K562 (cell line): ENCODE measurements around the gene HSPA1L. TPM values are rescaled to one million over a fixed set of nuclear protein-coding genes. Genes with fewer than 3 reads are reported as not detected.

Experiments used
- ARHGAP35 ChIP-seq: fragments of 450-650 bp; IDR thresholded peaks from 2 replicates; pipeline ENCODE4 v1.6.1; 2018; ENCODE audit not compliant: partially characterized antibody
- BRF2 ChIP-seq: IDR thresholded peaks from 3 replicates; pipeline ENCODE4 v1.6.1; 2011; ENCODE audit warnings: borderline replicate concordance, mild to moderate bottlenecking; ENCODE audit not compliant: insufficient read length, insufficient read depth
- CHD2 ChIP-seq: IDR thresholded peaks from 2 replicates; pipeline ENCODE4 v1.6.1; 2011; ENCODE audit warnings: low read depth, low read length
- EZH2 ChIP-seq: IDR thresholded peaks from 2 replicates; pipeline ENCODE4 v1.6.1; 2012; ENCODE audit warnings: low read depth, mild to moderate bottlenecking, inconsistent platforms, low read length, borderline replicate concordance
- HINFP ChIP-seq: fragments of 450-650 bp; conservative IDR thresholded peaks from 2 replicates; pipeline ENCODE4 v1.6.1; 2016; ENCODE audit warnings: missing genetic modification characterization, low read depth, mild to moderate bottlenecking, control low read depth, missing compliant biosample characterization
- MEF2D ChIP-seq: conservative IDR thresholded peaks from 2 replicates; pipeline ENCODE4 v1.6.1; 2016; ENCODE audit warnings: low read depth, missing genetic modification characterization, missing compliant biosample characterization
- NR2C2 ChIP-seq, 2 experiments: fragments of 200-800 bp in 1 of 2; sonication (Bioruptor generic) in 1 of 2; sonication (generic) in 1 of 2; formaldehyde crosslinking in 1 of 2; IDR thresholded peaks; 2 replicates each; pipeline versions ENCODE4 v1.6.1 to v1.8.0; 2016 to 2022; ENCODE audit warnings: mild to moderate bottlenecking in 1 of 2, missing compliant biosample characterization in 1 of 2, missing genetic modification characterization in 1 of 2, missing genetic modification reagents in 1 of 2
- RERE ChIP-seq: sonication (generic); formaldehyde crosslinking; IDR thresholded peaks from 2 replicates; pipeline ENCODE4 v1.8.0; 2023; ENCODE audit warnings: missing genetic modification reagents, mild to moderate bottlenecking, borderline replicate concordance
- TCF7 ChIP-seq: sonication (generic); IDR thresholded peaks from 2 replicates; pipeline ENCODE4 v1.6.1; 2016; ENCODE audit warnings: antibody characterized with exemption, borderline replicate concordance
- XRCC4 ChIP-seq: IDR thresholded peaks from one replicate; pipeline ENCODE4 v1.6.1; 2011; ENCODE audit not compliant: insufficient read depth, insufficient read length; ENCODE audit errors: extremely low read depth
- ZMIZ1 ChIP-seq, 2 experiments: fragments of 150-350 bp in 1 of 2; IDR thresholded peaks; 2 replicates each; pipeline ENCODE4 v1.6.1; 2012 to 2016; ENCODE audit warnings: low read depth in 2 of 2, low read length in 2 of 2, mild to moderate bottlenecking in 1 of 2, moderate library complexity in 1 of 2
- polyA plus RNA-seq, 8 experiments: library from polyadenylated mRNA; depleted of rRNA in 4 of 8; stranded (reverse) in 5 of 8; unstranded in 3 of 8; fragments of >200 nt; fragmentation: Nextera tagmentation in 2 of 8; fragmentation: Illumina TruSeq in 1 of 8; extraction: Ambion mirVana in 2 of 8; extraction: Trizol in 1 of 8; gene quantifications; 2 replicates each; pipeline versions ENCODE4 v1.2.1 to v1.2.3, GENCODE V29; 2011 to 2014; ENCODE audit warnings: inconsistent platforms in 1 of 8, missing spikeins in 1 of 8
- total RNA-seq, 7 experiments: library from RNA; depleted of rRNA in 6 of 7; stranded (reverse); fragments of >200 nt in 6 of 7; fragmentation: Illumina TruSeq in 2 of 7; extraction: Trizol in 2 of 7; gene quantifications; 2 replicates each; pipeline versions ENCODE4 v1.2.1 to v1.2.3, GENCODE V29; 2011 to 2021; ENCODE audit warnings: low replicate concordance in 1 of 7

Gene HSPA1L
- total and polyA plus RNA-seq, 9 of the 15 experiments (the other 6 are each of a cell fraction or from before 2014, with no cell fraction given) = 0.14 to 2.1 (median 1.3) TPM

GRCh38 chr6:31794866-31795615 is 20.0 kb downstream of the HSPA1L start (continued):
- no peak for TF ChIP-seq ZMIZ1 (IDR thresholded peaks at IDR 0.05; ENCODE audit: low read depth in 2 of 2, low read length in 2 of 2)
- no peak for TF ChIP-seq NR2C2 (CRISPR knock-in tag; IDR thresholded peaks at IDR 0.05)
- no peak for TF ChIP-seq NR2C2 (tag; IDR thresholded peaks at IDR 0.05)
- peak; percentile 5 for TF ChIP-seq ARHGAP35
- TF ChIP-seq TCF7 = no peak
- TF ChIP-seq RERE (CRISPR knock-in tag) = peak; percentile 74; the same call in 1 of the 2 replicates
- TF ChIP-seq CHD2 = no peak; the same call in none of the 2 replicates
- TF ChIP-seq EZH2 = no peak
- no peak for TF ChIP-seq MEF2D (tag)
- no peak for TF ChIP-seq HINFP (tag)
- no peak for TF ChIP-seq BRF2
- no peak for TF ChIP-seq XRCC4
